ENCODE data around the gene DAP.

The DAP gene

DNA sequence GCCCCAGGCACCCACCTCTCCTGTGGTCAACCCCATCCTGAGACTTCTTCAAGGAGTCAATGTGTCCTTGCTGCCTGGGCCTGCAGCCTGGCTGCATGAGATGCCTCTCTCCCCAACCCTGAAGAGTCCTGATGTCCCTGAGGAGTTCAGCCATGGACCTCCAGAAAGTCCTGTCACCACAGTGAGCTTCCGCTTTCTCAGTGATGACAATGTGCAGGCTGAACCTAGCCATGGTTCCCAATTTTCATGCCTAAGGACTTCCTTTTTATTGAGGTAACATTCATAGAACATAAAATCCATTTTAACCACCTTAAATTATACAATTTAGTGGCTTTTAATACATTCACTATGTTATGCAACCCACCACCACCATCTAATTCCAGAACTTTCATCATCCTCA is 29.1 kb downstream of the DAP start:
- Histone ChIP-seq H3K9me3 (no peaks in the 10 kb centered on the region), H3K4me3 (ENCODE audit: low read depth in 1 of 2, low read length in 1 of 2) (peak overlapping the region in 1 of 2 experiments; percentile 13), H3K4me1 (ENCODE audit: control insufficient read depth in 1 of 2, insufficient read depth in 1 of 2, low read depth in 1 of 2, low read length in 1 of 2) (peaks cover 50 to 59% of the 10 kb centered on the region in 2 experiments), H3K36me3 (peaks cover 4% of the 10 kb centered on the region), H3K27me3 (no peaks in the 10 kb centered on the region), H3K27ac (peak overlapping the region; percentile 89)
- TF ChIP-seq, protein P1, sequence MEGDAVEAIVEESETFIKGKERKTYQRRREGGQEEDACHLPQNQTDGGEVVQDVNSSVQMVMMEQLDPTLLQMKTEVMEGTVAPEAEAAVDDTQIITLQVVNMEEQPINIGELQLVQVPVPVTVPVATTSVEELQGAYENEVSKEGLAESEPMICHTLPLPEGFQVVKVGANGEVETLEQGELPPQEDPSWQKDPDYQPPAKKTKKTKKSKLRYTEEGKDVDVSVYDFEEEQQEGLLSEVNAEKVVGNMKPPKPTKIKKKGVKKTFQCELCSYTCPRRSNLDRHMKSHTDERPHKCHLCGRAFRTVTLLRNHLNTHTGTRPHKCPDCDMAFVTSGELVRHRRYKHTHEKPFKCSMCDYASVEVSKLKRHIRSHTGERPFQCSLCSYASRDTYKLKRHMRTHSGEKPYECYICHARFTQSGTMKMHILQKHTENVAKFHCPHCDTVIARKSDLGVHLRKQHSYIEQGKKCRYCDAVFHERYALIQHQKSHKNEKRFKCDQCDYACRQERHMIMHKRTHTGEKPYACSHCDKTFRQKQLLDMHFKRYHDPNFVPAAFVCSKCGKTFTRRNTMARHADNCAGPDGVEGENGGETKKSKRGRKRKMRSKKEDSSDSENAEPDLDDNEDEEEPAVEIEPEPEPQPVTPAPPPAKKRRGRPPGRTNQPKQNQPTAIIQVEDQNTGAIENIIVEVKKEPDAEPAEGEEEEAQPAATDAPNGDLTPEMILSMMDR (IDR thresholded peaks at IDR 0.05): no peak

DNA sequence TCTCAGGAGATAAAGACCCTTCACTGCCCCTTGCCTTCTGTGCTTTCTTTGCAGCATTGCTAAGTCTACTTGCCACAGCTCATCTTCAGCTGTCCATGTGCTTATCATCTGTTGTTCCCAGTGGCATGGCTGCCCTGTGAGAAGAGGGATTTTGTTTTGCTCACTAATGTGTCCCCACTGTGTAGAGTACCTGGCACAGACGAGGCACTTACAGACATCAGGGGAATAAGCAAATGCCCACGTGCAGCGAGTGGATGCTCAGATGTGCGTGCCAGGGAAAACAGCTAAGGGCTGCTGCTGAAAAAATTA is 31.0 kb downstream of the DAP start:
- Histone ChIP-seq H3K4me3 (ENCODE audit: low read depth in 1 of 2, low read length in 1 of 2) (no peak overlapping the region), H3K27me3 (no peaks in the 10 kb centered on the region), H3K27ac (peak overlapping the region; percentile 45), H3K36me3 (peaks cover 12% of the 10 kb centered on the region), H3K9me3 (no peaks in the 10 kb centered on the region), H3K4me1 (ENCODE audit: control insufficient read depth in 1 of 2, insufficient read depth in 1 of 2, low read depth in 1 of 2, low read length in 1 of 2) (peaks cover 41 to 45% of the 10 kb centered on the region in 2 experiments)
- TF ChIP-seq, protein P1 (IDR thresholded peaks at IDR 0.05): no peak

DNA sequence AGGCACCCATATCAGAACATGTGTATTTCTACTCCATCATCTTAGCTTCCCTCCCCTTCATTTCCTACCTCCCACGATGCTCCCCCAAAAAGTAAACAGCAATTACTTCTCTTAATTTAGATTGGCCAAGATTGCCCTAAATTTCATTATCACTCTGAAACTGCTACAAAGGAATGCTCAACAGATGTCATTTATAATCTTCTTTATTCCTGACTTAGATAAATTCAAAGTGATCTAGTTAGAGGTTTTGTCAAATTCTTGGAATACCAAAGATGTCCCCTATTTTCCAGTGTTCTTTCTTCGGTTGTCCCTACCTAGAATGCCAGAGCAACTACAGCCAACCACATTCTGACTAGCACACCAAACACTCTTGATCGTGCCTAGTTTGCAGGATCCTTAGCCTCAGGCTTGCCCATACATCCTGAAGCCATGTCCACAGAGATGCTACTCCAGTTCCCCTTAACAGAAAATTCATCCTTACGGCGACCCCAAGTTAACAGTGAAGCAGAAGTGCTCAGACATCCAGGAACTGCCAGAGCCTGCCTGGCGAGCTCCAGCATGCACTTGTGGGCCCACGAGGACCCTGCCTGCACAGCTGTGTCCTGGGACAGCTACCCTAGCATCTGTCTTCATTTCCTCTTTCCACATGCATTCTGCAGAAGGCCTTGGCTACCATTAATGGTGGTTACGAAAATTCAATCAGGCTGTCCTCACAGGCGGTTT is 31.6 kb downstream of the DAP start:
- no peaks in the 10 kb centered on the region for H3K27me3 ChIP-seq

DNA sequence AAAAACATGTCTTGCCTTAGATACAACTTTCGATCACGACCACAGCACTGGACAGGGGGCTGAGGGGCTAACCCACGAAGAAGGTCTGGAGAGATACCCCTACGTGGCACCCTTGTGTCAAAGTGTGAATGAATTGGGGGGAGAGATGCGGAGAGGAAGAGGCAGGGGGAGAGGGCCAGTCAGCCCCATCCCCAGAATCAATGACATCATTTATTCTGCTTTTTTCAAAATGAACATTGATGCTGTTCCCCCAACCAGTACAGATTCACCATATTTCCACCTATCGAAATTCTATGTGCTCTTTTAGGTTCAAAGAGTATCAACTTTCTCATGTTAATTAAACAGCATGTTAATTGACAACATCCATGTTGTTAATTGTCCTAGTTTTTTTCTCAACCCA is 32.4 kb downstream of the DAP start:
- H3K9me3 ChIP-seq: no peaks in the 10 kb centered on the region

More for the DNA sequence above, 31.6 kb downstream of the DAP start:
- TF ChIP-seq, protein P1 (IDR thresholded peaks at IDR 0.05): no peak
- H3K4me1 ChIP-seq (ENCODE audit: control insufficient read depth in 1 of 2, insufficient read depth in 1 of 2, low read depth in 1 of 2, low read length in 1 of 2): peaks cover 39 to 40% of the 10 kb centered on the region in 2 experiments
- H3K4me3 ChIP-seq (ENCODE audit: low read depth in 1 of 2, low read length in 1 of 2): no peak overlapping the region
- H3K36me3 ChIP-seq: peaks cover 17% of the 10 kb centered on the region
- H3K9me3 ChIP-seq: no peaks in the 10 kb centered on the region
- peak overlapping the region; percentile 45 for H3K27ac ChIP-seq

DNA sequence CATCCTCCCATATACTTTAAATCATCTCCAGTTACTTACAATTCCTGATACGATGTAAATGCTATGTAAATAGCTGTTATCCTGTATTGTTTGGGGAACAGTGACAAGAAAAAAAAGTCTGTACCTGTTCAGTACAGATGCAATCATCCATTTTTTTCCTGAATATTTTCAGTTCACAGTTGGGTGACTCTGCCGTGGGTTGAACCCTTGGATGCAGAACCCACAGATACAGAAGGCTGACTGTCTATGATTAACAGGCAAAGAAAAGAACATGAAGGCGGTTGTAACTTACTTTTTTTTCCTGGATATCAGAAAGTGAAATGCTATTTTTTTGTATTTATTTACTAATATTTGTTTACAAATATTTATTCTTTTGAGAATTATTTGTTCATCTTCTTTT is 33.2 kb downstream of the DAP start:
- Histone ChIP-seq H3K27me3 (no peaks in the 10 kb centered on the region), H3K4me1 (ENCODE audit: control insufficient read depth in 1 of 2, insufficient read depth in 1 of 2, low read depth in 1 of 2, low read length in 1 of 2) (peaks cover 23% of the 10 kb centered on the region in 2 experiments), H3K36me3 (peaks cover 20% of the 10 kb centered on the region), H3K4me3 (ENCODE audit: low read depth in 1 of 2, low read length in 1 of 2) (no peak overlapping the region), H3K9me3 (no peaks in the 10 kb centered on the region), H3K27ac (no peak overlapping the region)
- TF ChIP-seq, protein P1 (IDR thresholded peaks at IDR 0.05): no peak

More for the DNA sequence above, 32.4 kb downstream of the DAP start:
- Histone ChIP-seq H3K4me1 (ENCODE audit: control insufficient read depth in 1 of 2, insufficient read depth in 1 of 2, low read depth in 1 of 2, low read length in 1 of 2) (peaks cover 31 to 32% of the 10 kb centered on the region in 2 experiments), H3K27ac (no peak overlapping the region), H3K4me3 (ENCODE audit: low read depth in 1 of 2, low read length in 1 of 2) (no peak overlapping the region), H3K27me3 (no peaks in the 10 kb centered on the region), H3K36me3 (peaks cover 20% of the 10 kb centered on the region)
- TF ChIP-seq, protein P1 (IDR thresholded peaks at IDR 0.05): no peak
